Fibroblast of the aortic adventitia (primary cell): Measurements from ENCODE around the gene GAB2. TPM values are rescaled to one million over a fixed set of nuclear protein-coding genes. Genes with fewer than 3 reads are reported as not detected.

Source experiments
- DNase-seq: peaks from one replicate; pipeline ENCODE4 v3.0.0-alpha.2; 2010; ENCODE audit warnings: low read depth
- H3K4me3 ChIP-seq: 2 replicates; pipeline ENCODE4 v1.5.1; 2011; ENCODE audit warnings: low read depth, mild to moderate bottlenecking, control low read depth, low read length, moderate library complexity
- total RNA-seq: library from RNA; depleted of rRNA; stranded (reverse); fragments of >200 nt; gene quantifications from 2 replicates; pipeline ENCODE4 v1.2.3, GENCODE V29; 2012; ENCODE audit warnings: low replicate concordance
- TF ChIP-seq, protein P1 (sequence below): IDR thresholded peaks from 2 replicates; pipeline ENCODE4 v1.5.1; 2011; ENCODE audit warnings: mild to moderate bottlenecking, low read length, control low read depth, inconsistent platforms; ENCODE audit not compliant: insufficient read depth

The GAB2 gene
- total RNA-seq, 1 donor, result 16.4 TPM

DNA sequence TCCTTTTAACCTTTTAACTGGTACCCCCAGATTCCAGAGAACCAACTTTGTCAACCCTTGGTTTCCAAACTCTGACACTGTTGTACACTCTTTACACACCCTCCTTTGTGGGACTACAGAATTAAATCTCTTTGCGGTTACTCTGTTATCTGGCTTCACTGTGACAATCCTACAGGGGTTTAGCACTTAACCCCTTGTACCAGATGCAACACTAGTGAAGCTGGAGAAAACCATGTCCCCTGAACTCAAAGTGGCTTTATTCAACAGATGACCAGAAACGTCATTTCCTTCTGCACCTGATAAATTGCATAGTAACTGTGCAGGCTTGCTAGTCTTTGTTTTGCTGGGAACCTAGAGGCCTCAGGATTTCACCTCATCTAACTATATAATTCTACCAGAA lies 5.6 kb upstream of the GAB2 start:
- H3K4me3 ChIP-seq, result no peak overlapping the region
- TF ChIP-seq, protein P1, sequence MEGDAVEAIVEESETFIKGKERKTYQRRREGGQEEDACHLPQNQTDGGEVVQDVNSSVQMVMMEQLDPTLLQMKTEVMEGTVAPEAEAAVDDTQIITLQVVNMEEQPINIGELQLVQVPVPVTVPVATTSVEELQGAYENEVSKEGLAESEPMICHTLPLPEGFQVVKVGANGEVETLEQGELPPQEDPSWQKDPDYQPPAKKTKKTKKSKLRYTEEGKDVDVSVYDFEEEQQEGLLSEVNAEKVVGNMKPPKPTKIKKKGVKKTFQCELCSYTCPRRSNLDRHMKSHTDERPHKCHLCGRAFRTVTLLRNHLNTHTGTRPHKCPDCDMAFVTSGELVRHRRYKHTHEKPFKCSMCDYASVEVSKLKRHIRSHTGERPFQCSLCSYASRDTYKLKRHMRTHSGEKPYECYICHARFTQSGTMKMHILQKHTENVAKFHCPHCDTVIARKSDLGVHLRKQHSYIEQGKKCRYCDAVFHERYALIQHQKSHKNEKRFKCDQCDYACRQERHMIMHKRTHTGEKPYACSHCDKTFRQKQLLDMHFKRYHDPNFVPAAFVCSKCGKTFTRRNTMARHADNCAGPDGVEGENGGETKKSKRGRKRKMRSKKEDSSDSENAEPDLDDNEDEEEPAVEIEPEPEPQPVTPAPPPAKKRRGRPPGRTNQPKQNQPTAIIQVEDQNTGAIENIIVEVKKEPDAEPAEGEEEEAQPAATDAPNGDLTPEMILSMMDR, result no peak
- no peak for DNase-seq

GRCh38 chr11:78420796-78421209 lies 3.2 kb upstream of the GAB2 start:
- DNase-seq, result peak; percentile 83
- H3K4me3 ChIP-seq, result peak overlapping the region; percentile 17
- TF ChIP-seq, protein P1, result no peak

- TF ChIP-seq, protein P1, result peak; percentile 74
- DNase-seq, result peak; percentile 98
- peak overlapping the region; percentile 40 for H3K4me3 ChIP-seq
Measured at GRCh38 chr11:78420255-78420764, 2.7 kb upstream of the GAB2 start.

DNA sequence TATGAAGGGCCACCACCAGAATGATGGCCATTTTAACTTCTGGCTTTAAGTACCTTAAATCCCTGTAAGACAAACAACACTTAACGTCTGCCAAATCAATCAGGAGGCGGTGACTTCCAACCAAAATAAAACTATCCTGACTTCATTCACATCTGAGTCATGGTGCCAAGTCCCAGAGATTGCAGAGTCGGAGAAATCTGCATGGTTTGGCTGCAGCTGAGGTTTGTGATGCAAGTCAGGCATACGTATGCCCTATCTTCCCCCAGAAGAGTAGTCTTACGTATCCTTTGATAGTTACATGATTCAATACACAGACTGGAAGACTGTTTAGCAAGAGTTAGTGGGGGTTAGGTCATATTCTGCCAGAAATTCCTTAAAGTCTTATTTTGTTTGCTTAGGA lies 1.7 kb upstream of the GAB2 start:
- TF ChIP-seq, protein P1, result no peak
- peak overlapping the region; percentile 79 for H3K4me3 ChIP-seq
- peak; percentile 99 for DNase-seq

DNA sequence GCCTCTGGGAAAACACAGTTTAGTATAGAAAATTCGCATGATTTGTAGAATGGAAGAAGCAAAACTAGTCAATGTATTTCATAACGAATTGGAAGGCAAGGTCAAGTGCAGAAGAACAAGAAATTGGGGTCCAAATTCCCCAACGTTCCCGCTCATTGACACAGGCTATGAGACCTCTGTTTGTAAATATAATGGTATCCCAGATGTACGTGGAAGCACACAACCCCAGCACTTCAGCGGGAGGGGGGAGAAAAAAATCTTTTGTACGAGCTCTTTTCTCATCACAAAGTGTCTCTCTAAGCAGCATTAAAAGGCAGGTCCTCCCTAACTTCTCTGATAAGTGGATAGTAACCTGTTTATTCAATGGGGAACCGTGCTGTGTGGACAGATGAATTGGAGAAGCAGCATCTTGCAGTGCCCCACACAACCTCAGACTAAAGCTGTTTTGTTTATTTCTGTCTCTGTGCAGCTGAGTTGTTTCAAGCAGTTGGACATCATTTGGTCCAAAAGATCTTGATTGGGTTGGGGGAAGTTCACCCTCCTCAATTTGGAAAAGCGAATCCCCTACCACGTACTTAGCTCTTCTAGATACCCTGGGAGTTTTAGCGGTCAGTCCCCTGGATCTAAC lies 1.1 kb upstream of the GAB2 start:
- peak overlapping the region; percentile 79 for H3K4me3 ChIP-seq
- no peak for DNase-seq
- TF ChIP-seq, protein P1, result no peak

DNA sequence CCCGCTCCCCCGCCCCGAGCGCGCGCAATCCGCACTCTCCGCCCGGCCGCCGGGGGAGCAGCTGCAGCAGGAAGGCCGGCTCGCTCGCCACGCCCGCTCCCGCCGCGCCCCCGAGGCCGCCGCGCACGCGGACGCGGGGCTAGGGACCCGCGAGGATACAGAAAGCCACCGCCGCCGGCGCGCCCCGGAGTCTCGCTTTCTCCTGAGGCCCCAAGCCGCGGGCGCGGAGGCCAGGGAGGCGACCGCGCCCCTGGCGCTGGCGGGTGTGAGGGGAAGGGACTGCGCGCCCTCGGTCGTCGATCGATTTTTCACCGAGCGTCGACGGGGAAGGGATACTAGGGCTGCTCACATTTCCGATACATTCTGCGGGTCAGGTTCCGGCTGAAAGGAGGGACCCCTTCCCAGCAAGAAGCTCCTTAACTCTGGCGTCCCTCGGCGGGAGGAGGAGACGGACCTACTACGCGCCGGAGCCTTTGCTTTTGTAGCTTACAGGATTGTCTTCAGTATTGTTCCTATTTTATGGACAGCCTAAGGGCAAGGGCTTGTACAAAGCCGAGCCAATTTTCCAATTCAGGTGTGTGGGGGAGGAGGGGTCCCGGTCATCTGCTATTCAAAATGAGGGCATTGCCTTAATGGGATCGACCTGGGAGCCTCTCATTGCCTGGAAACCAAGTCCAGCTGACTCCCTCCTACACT lies 416 bp upstream of the GAB2 start:
- H3K4me3 ChIP-seq, result peak overlapping the region; percentile 79
- TF ChIP-seq, protein P1, result peak; percentile 33
- DNase-seq, result peak; percentile 64
